K562 (cell line): ENCODE data around the gene OXSR1. TPM values are rescaled to one million over a fixed set of nuclear protein-coding genes. Genes with fewer than 3 reads are reported as not detected.

Source experiments
- CREM ChIP-seq: IDR thresholded peaks from 2 replicates; pipeline ENCODE4 v1.6.1; 2014; ENCODE audit warnings: antibody characterized with exemption, low read depth
- DEAF1 ChIP-seq: fragments of 450-650 bp; formaldehyde crosslinking; IDR thresholded peaks from 2 replicates; pipeline ENCODE4 v1.4.0; 2020; ENCODE audit warnings: mild to moderate bottlenecking, moderate library complexity
- DMBX1 ChIP-seq: fragments of 250-450 bp; sonication (Bioruptor Pico); IDR thresholded peaks from 2 replicates; pipeline ENCODE4 v1.8.0; 2022; ENCODE audit warnings: inconsistent platforms, mild to moderate bottlenecking, moderate library complexity, borderline replicate concordance
- ELF4 ChIP-seq: fragments of 450-650 bp; formaldehyde crosslinking; IDR thresholded peaks from 2 replicates; pipeline ENCODE4 v1.4.0; 2022; ENCODE audit warnings: missing genetic modification characterization
- GABPB2 ChIP-seq: fragments of 250-450 bp; sonication (Bioruptor Pico); conservative IDR thresholded peaks from 2 replicates; pipeline ENCODE4 v1.5.1; 2021; ENCODE audit warnings: mild to moderate bottlenecking
- KDM1A ChIP-seq, 2 experiments: fragments of 450-650 bp; IDR thresholded peaks; 2 replicates each; pipeline ENCODE4 v1.6.1; 2016; ENCODE audit warnings: mild to moderate bottlenecking in 2 of 2
- MBD1 ChIP-seq: fragments of 250-450 bp; sonication (Bioruptor Pico); IDR thresholded peaks from 2 replicates; pipeline ENCODE4 v1.8.0; 2022; ENCODE audit warnings: inconsistent platforms
- NR2C2 ChIP-seq, 2 experiments: fragments of 200-800 bp in 1 of 2; sonication (Bioruptor generic) in 1 of 2; sonication (generic) in 1 of 2; formaldehyde crosslinking in 1 of 2; IDR thresholded peaks; 2 replicates each; pipeline versions ENCODE4 v1.6.1 to v1.8.0; 2016 to 2022; ENCODE audit warnings: mild to moderate bottlenecking in 1 of 2, missing compliant biosample characterization in 1 of 2, missing genetic modification characterization in 1 of 2, missing genetic modification reagents in 1 of 2
- PREB ChIP-seq: sonication (generic); formaldehyde crosslinking; IDR thresholded peaks from 2 replicates; pipeline ENCODE4 v1.8.1; 2023; ENCODE audit warnings: mild to moderate bottlenecking, missing genetic modification reagents
- SIN3B ChIP-seq: fragments of 450-650 bp; IDR thresholded peaks from 2 replicates; pipeline ENCODE4 v1.6.1; 2017; ENCODE audit warnings: low read depth, mild to moderate bottlenecking, moderate library complexity
- SREBF1 ChIP-seq: fragments of 150-350 bp; IDR thresholded peaks from 2 replicates; pipeline ENCODE4 v1.6.1; 2014; ENCODE audit warnings: antibody characterized with exemption, low read depth, low read length, borderline replicate concordance
- TEAD1 ChIP-seq, 2 experiments: fragments of 450-650 bp in 1 of 2; sonication (generic) in 1 of 2; formaldehyde crosslinking; IDR thresholded peaks; 2 replicates each; pipeline versions ENCODE4 v1.4.0 to v1.8.0; 2020 to 2022; ENCODE audit warnings: mild to moderate bottlenecking in 2 of 2, missing genetic modification reagents in 1 of 2
- ZBTB2 ChIP-seq: fragments of 450-650 bp; IDR thresholded peaks from 2 replicates; pipeline ENCODE4 v1.6.1; 2016; ENCODE audit warnings: antibody characterized with exemption
- ZNF584 ChIP-seq: fragments of 200-800 bp; sonication (Bioruptor generic); IDR thresholded peaks from 2 replicates; pipeline ENCODE4 v1.6.1; 2016; ENCODE audit warnings: low read depth, mild to moderate bottlenecking, missing genetic modification characterization, missing compliant biosample characterization
- ZNF655 ChIP-seq: fragments of 250-450 bp; sonication (Bioruptor Pico); IDR thresholded peaks from 2 replicates; pipeline ENCODE4 v1.5.0; 2021
- ZNF778 ChIP-seq: fragments of 450-650 bp; formaldehyde crosslinking; IDR thresholded peaks from 2 replicates; pipeline ENCODE4 v1.4.0; 2020; ENCODE audit warnings: mild to moderate bottlenecking, moderate library complexity
- ZSCAN32 ChIP-seq: fragments of 450-650 bp; formaldehyde crosslinking; IDR thresholded peaks from 2 replicates; pipeline ENCODE4 v1.4.0; 2020; ENCODE audit warnings: mild to moderate bottlenecking, moderate library complexity
- polyA plus RNA-seq, 8 experiments: library from polyadenylated mRNA; depleted of rRNA in 4 of 8; stranded (reverse) in 5 of 8; unstranded in 3 of 8; fragments of >200 nt; fragmentation: Nextera tagmentation in 2 of 8; fragmentation: Illumina TruSeq in 1 of 8; extraction: Ambion mirVana in 2 of 8; extraction: Trizol in 1 of 8; gene quantifications; 2 replicates each; pipeline versions ENCODE4 v1.2.1 to v1.2.3, GENCODE V29; 2011 to 2014; ENCODE audit warnings: inconsistent platforms in 1 of 8, missing spikeins in 1 of 8
- total RNA-seq, 7 experiments: library from RNA; depleted of rRNA in 6 of 7; stranded (reverse); fragments of >200 nt in 6 of 7; fragmentation: Illumina TruSeq in 2 of 7; extraction: Trizol in 2 of 7; gene quantifications; 2 replicates each; pipeline versions ENCODE4 v1.2.1 to v1.2.3, GENCODE V29; 2011 to 2021; ENCODE audit warnings: low replicate concordance in 1 of 7

OXSR1 gene
- total and polyA plus RNA-seq, 9 of the 15 experiments (the other 6 are each of a cell fraction or from before 2014, with no cell fraction given) = 15.7 to 87.6 (median 48.7) TPM

GRCh38 chr3:38222032-38222634 is 56.8 kb downstream of the OXSR1 start (continued):
- no peak for TF ChIP-seq DEAF1 (CRISPR knock-in tag)
- TF ChIP-seq KDM1A (IDR thresholded peaks at IDR 0.05) = peak; percentile 70 to 82
- TF ChIP-seq ZSCAN32 = no peak
- TF ChIP-seq CREM = peak; percentile 43; the same call in 1 of the 2 replicates
- no peak for TF ChIP-seq ZNF655 (CRISPR knock-in tag)
- TF ChIP-seq TEAD1 (CRISPR knock-in tag; IDR thresholded peaks at IDR 0.05) = no peak
- TF ChIP-seq PREB (CRISPR knock-in tag) = 0 out of 2 replicates have a peak, but pooled peaks have one; percentile 40
- TF ChIP-seq MBD1 = no peak
- no peak for TF ChIP-seq ZNF778
- peak; percentile 37; the same call in 1 of the 2 replicates for TF ChIP-seq ZBTB2
- no peak for TF ChIP-seq SIN3B
- TF ChIP-seq GABPB2 (CRISPR knock-in tag) = no peak
- no peak for TF ChIP-seq NR2C2 (CRISPR knock-in tag; IDR thresholded peaks at IDR 0.05)
- TF ChIP-seq NR2C2 (tag; IDR thresholded peaks at IDR 0.05) = no peak
- no peak for TF ChIP-seq ZNF584 (CRISPR knock-in tag)
- no peak for TF ChIP-seq ELF4
- no peak for TF ChIP-seq SREBF1
- TF ChIP-seq DMBX1 (CRISPR knock-in tag) = no peak
